DOHH2 (cell line): ENCODE results near the gene LBR.

Source experiments
- EZH2phosphoT487 ChIP-seq: fragments of 200-600 bp; sonication (generic); IDR thresholded peaks from 2 replicates; pipeline ENCODE4 v1.6.1; 2017; ENCODE audit warnings: borderline replicate concordance, mild to moderate bottlenecking, antibody characterized with exemption, low read length, moderate library complexity, mixed read lengths
- TF ChIP-seq, protein P1 (sequence below): fragments of 200-600 bp; sonication (generic); IDR thresholded peaks from one replicate; pipeline ENCODE4 v1.5.1; 2014; ENCODE audit warnings: antibody characterized with exemption, mild to moderate bottlenecking, low read depth, low read length; ENCODE audit not compliant: poor library complexity, severe bottlenecking

DNA sequence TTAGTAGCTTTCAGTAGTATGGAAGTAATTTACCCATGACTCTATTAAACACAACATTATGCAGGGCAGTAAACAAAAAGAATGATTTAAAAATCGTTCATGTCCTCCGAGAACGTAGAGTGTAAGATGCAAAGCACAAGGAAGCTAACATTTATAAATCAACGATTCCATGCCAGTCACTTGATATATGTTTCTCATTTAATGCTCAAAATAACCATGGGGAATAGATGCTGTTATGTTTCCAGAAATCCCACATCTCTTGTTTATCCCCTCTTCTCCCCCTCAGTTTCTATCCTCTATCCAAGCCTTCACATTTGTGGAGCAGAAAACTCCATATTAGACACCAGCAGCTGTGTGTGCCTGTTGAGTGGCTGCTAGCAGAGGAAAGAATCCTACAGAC, 52.8 kb downstream of the LBR start:
- TF ChIP-seq, protein P1, sequence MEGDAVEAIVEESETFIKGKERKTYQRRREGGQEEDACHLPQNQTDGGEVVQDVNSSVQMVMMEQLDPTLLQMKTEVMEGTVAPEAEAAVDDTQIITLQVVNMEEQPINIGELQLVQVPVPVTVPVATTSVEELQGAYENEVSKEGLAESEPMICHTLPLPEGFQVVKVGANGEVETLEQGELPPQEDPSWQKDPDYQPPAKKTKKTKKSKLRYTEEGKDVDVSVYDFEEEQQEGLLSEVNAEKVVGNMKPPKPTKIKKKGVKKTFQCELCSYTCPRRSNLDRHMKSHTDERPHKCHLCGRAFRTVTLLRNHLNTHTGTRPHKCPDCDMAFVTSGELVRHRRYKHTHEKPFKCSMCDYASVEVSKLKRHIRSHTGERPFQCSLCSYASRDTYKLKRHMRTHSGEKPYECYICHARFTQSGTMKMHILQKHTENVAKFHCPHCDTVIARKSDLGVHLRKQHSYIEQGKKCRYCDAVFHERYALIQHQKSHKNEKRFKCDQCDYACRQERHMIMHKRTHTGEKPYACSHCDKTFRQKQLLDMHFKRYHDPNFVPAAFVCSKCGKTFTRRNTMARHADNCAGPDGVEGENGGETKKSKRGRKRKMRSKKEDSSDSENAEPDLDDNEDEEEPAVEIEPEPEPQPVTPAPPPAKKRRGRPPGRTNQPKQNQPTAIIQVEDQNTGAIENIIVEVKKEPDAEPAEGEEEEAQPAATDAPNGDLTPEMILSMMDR = no peak
- TF ChIP-seq EZH2phosphoT487 = no peak
